NCI-H748 treated with DMSO at 0.1 percent for 48 hours (cell line): Measurements from ENCODE around the gene TPSAB1.
A peak's percentile ranks its signal among the peaks of the same experiment; 100 is the strongest.
"Not testable (repeated sequence)": the region's sequence is repeated elsewhere in the genome, so short reads cannot be mapped to it uniquely, and the experiment has no call there.

Source experiments
- DNase-seq: peaks from one replicate; lab custom pipeline; 2025; lab: John Stamatoyannopoulos, UW

TPSAB1 gene

DNA sequence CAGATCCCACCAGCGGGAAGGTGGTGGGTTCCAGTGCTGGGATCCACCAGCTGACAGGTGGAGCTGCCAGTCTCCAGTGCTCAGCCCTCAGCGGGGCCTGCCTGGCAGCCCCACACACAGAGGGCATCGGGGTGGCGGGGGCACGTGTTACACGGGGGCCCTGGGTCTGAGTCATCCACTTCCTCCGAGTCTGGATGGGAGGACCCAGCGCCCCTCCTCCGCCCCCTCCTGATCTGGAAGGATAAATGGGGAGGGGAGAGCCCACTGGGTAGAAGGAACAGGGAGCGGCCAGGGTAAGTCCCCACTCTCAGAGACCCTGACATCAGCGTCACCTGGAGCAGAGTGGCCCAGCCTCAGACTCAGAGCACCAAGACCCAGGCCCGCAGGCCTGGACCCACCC is at the start of gene TPSAB1:
Gene TPSAB1, plus strand, starts transcription at position 270 of the 400 bp plus-strand sequence. CDS start 234 bp downstream, outside the sequence.
- not testable (repeated sequence) for DNase-seq

DNA sequence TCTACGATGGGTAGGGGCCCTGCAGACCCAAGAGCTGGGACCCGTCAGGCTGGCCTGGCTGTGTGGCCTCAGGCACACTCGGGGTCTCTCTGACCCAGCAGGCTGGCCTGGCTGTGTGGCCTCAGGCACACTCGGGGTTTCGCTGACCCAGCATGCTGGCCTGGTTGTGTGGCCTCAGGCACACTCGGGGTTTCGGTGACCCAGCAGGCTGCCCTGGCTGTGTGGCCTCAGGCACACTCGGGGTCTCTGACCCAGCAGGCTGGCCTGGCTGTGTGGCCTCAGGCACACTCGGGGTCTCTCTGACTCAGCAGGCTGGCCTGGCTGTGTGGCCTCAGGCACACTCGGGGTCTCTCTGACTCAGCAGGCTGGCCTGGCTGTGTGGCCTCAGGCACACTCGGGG is 49.7 kb upstream of the TPSAB1 start:
- DNase-seq: not testable (repeated sequence)

DNA sequence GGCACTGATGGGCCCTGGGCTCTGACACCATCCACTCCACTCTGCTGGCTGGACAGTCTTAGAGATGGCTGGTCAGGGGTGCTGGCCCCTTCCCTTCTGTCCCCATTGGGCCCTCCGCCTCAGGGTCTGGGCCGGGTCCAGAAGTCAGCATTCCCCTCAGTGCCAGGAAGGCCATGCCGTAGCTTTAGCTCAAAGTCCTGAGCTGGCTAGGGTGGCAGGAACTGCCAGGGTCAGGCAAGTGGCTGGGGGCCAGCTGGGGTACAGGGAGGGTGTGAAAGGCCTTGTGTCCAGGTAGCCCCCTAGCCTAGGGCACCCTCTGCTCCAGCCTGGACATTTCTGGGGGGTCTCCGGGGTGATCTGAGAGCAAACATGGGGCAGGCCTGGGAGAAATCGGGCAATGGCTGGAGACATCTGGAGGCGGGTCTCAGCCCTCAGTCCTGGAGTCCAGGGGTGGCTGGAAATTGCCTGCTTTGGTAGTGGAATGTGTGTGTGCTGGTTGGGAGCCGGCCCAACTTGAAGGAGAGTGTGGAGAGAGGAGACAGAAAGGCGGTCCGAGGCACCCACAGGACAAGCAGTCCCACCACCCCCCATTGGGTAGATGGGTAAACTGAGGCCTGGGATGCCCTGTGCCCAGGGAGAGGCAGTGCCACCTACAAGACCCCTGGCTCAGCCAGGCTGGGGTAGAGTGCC is 48.0 kb upstream of the TPSAB1 start:
- no peak for DNase-seq

DNA sequence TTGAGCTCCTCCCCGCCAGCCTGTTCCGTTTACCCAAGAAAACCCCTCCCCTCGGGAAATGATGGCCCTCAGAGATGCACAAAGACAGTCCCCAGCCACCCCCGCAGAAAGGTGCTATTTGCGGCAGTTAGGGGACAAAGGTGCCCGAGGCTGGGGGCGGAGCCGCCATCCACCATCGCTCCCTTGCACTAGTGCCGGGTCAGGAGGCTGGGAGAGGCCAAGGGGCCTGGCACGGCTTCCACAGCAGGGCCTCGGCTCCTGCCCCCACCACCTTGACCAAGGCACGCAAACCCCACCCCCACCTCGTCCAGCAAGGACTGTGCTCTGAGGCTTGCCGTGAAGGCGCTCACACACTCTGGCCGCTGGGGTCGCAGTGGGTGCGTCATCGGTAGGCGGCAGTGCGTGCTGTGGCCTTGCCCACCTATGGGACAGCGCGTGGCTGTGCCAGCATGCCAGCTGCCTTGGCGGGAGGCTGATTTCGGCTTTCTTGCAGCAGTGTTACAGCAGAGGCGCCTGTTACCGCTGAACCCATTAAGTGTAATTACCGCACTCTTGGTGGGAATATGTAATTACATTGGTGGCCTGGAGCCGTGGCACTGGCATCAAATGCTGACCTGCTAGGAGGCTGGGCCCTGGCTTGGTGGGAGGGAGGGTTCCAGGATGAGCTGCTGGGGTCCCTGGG is 47.2 kb upstream of the TPSAB1 start:
- DNase-seq: no peak

DNA sequence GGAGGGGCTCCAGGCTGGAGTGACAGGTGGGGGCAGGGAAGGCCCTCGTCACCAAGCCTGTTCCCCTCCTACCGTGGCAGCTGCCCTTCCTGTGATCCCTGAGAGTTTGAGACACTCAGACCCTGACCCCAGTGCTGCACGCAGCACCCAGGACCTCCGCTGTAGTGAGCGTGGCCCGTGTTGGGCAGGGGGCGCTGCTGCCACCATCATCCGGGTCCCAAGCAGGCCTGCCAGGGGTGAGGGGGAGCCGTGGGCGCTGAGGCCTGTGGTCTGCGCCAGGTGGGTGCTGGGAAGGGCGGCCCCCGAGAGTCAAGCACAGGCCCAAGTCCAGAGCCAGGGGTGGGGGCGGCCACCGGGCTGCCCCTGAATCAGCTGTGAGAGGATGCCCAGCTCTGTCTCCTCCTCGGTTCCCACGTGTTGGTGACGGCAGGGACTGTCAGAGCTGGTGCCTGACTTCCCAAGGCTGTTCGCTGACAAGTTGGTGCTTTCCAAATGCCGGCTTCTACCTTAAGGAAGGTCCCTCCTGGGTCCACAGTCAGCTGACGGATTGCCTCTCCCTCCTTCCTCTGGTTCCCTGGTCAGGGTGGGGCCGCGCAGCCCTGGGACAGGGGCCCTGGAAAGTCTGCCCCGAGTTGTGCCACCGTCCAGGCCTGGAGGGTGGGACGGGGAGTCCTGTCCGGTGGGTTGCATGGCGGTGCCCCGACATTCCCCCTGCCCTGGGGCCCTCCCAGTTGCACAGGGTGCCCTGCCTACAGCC is 46.5 kb upstream of the TPSAB1 start:
- no peak for DNase-seq

DNA sequence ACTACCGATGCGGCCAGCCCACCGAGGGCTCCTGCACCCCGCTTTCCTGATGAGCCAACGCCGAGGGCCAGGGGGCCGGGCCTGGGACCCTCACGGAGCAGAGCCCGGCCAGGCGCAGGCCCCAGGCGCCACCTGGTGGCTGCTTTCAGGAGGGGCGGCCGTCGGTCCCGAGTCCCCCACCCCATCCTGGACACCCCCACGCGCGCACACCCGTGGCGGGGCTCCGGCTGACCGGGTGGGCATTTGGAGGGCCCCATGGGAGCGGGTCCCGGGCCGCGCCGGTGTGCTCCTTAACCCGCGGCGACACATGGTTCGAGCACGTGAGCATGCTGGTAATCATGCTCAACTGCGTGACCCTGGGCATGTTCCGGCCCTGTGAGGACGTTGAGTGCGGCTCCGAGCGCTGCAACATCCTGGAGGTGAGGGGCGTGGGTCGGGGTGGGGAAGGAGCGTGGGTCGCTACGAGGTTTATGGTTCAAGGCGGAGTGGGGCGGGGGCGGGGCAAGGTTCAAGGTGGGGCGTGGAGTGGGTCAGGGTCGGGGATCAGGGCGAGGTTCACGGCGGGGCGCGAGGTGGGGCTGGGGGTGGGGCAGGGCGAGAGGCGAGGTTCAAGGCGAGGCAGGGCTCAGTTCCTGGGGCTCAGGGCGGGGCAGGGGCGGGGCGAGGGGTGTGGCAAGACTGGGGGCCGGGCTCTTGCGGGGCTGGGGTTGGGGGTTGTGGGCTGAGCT is 45.7 kb upstream of the TPSAB1 start:
- DNase-seq: no peak

DNA sequence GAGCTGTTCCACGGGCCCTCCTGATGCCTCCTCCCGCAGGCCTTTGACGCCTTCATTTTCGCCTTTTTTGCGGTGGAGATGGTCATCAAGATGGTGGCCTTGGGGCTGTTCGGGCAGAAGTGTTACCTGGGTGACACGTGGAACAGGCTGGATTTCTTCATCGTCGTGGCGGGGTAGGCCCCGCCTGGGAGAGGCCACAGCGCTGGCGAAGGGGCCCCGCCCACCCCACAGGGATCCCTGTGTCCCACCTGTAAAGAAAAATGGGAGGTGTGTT is 45.2 kb upstream of the TPSAB1 start:
- DNase-seq: no peak

DNA sequence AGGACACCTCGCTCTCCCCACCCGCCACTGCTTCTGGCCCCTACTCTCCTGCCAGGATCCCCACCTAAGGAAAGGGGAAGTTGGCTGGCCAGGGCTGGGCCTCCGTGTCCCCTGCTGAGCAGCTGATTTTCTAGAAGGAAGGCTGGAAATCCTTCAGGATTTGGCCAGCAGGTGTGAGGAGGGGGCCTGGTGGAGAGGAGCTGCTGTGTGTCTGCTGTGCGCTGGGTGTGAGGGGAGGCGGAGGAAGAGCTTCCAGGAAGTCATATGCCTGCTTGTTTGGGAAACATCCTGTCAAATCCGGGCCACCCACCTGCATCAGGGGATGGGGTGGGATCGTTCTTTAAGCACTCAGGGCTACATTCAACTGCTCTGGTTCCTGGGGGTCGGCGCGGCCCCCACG is 44.0 kb upstream of the TPSAB1 start:
- no peak for DNase-seq

DNA sequence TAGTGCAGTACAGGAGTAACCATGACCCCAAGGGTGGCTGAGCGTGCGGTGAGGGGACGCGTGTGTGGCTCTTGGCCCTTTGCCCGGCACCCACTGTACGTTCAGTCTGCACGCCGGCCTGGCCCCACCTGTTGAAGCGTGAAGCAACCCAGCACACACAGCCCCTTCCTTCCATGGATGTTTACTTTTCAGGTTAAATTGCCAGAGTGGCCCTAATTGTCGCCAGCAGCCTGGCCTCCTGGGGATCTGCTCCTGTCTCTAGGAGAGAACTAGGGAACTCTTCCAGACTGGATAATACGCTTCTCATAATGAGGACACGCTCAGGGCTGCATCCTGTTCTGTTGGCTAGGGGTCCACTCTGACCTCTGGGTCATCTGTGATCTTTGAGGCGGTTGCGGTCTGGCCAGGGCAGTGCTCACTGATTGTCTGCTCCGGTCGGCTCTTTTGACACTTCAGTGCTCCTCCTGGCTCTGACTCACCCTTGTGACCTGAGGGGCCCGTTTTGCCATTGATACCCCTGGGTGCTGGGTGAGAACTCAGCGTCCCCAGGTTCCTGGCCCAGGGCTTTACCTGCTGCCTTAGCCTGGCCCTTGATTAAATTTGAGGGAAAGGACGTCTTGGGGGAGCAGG is 43.2 kb upstream of the TPSAB1 start:
- peak; percentile 61 for DNase-seq

DNA sequence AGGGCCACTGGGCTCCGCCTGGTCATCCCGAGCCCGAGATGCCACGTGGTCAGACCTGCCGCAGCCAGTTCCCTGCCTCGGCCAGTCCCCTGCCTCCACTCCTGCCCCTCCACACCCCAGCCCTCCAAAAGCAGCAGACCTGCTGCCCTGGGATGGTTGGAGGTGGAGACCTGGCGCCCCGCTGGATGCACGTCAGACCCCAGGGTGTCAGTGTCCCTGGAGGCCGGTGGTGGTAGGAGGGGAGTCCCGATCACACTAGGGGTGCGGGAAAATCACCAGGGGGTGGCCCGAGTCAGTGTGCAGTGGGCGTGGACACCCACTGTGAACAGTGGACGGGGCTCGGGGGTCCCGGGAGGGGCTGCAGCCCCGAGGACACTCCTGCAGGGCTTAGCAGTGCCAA is 42.3 kb upstream of the TPSAB1 start:
- no peak for DNase-seq

DNA sequence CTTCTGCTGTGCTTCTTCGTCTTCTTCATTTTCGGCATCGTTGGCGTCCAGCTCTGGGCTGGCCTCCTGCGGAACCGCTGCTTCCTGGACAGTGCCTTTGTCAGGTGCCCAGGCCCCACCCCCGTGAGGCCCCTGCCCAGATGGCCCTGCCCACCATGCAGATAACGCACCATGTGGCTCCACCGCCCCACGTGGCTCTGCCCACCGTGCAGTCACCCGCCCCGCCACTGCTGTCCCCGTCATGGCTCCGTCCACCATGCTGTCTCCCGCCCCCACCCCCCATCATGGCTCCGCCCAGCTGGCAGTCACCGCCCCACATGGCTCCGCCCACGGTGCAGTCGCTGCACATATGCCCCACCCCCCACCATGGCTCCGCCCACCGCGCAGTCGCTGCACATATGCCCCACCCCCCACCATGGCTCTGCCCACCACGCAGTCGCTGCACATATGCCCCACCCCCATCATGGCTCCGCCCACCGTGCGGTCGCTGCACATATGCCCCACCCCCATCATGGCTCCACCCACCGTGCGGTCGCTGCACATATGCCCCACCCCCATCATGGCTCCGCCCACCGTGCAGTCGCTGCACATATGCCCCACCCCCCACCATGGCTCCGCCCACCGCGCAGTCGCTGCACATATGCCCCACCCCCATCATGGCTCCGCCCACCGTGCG is 41.7 kb upstream of the TPSAB1 start:
- not testable (repeated sequence) for DNase-seq

DNA sequence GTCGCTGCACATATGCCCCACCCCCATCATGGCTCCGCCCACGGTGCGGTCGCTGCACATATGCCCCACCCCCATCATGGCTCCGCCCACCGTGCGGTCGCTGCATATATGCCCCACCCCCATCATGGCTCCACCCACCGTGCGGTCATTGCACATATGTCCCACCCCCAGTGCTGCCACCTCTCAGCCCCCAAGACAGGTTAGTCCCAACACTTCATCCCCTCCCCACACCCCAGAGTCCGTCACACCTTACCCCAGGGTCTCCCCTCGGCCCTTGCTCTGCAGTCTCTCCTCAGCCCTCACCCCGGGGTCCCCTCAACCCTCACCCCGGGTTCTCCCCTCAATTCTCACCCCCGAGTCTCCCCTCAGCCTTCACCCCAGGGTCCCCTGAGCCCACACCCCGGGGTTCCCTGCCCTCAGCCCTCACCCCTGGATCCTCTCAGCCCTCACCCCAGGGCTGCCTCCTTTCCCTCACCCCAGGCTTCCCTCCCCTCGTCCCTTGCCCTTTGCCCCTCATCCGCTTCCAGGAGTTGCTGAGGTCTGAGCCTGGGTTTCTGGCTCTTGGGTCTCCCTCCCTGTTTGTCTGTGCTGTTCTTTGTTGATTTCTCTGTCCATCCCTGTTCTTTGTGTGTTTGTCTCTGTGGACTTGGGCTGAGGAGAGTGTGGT is 41.0 kb upstream of the TPSAB1 start:
- DNase-seq: no peak

DNA sequence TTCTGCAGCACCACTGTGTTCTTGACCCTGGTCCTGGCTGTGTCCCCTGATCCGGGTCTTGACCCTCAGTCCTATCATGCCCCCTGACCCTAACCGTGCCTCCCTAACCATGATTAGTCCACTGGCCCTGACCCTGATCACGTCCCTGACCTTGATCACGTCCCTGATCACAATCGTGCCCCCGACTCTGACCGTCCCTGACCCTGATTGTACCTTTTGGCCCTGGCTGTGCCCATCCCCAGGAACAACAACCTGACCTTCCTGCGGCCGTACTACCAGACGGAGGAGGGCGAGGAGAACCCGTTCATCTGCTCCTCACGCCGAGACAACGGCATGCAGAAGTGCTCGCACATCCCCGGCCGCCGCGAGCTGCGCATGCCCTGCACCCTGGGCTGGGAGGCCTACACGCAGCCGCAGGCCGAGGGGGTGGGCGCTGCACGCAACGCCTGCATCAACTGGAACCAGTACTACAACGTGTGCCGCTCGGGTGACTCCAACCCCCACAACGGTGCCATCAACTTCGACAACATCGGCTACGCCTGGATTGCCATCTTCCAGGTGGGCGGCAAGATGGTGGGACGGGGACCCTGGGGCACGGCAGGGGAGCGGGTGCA is 40.4 kb upstream of the TPSAB1 start:
- DNase-seq: no peak

DNA sequence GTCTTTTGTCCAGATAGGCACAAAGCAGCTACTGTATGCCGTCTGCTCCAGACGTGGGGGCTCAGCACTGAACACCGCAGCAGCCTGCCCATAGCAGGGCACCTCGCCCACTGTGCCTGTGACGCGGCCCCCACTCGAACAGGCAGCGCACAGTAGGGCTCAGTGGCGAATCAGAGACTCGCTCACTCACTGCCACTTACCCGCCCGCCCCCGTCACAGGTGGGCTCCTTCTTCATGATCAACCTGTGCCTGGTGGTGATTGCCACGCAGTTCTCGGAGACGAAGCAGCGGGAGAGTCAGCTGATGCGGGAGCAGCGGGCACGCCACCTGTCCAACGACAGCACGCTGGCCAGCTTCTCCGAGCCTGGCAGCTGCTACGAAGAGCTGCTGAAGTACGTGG is 39.1 kb upstream of the TPSAB1 start:
- DNase-seq: no peak

DNA sequence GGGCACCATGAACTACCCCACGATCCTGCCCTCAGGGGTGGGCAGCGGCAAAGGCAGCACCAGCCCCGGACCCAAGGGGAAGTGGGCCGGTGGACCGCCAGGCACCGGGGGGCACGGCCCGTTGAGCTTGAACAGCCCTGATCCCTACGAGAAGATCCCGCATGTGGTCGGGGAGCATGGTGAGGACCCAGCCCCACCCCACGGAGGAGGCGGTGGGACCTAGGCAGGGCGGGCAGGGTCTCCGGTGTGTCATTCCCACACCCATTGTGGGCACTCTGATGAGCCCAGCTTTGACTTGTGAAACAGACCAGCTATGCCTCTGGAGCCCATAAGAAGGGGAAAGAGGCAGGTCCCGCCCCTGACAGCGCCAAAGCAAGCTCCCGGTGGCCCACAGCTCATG is 38.2 kb upstream of the TPSAB1 start:
- no peak for DNase-seq

DNA sequence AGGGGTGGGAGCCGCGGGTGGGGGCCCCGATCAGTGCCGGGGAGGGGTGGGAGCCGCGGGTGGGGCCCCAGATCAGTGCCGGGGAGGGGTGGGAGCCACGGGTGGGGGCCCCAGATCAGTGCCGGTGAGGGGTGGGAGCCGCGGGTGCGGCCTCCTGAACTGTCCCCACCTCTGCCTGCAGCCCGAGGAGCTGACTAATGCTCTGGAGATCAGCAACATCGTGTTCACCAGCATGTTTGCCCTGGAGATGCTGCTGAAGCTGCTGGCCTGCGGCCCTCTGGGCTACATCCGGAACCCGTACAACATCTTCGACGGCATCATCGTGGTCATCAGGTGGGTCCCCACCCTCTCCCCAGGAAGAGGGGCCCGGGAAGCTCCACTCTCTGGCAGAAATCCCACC is 35.6 kb upstream of the TPSAB1 start:
- no peak for DNase-seq

DNA sequence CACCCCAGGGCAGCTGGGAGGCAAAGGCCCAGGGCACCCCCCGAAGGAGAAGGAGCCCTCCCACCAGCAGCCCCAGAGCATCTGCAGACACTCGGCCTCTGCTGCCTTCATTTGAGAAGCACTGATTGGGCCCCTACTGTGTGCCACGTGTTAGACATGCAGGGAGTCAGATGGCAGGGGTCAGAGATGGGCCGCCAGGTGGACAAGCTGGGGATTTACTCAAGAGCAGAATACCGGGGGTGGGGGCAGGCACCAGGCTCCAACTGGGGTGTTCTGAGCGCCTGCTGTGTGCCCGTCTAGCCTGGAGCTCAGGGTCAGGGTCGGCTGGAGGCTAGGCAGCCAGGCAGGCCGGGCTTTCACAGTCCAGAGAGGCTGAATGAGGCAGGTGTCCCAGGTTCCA is 34.2 kb upstream of the TPSAB1 start:
- no peak for DNase-seq

DNA sequence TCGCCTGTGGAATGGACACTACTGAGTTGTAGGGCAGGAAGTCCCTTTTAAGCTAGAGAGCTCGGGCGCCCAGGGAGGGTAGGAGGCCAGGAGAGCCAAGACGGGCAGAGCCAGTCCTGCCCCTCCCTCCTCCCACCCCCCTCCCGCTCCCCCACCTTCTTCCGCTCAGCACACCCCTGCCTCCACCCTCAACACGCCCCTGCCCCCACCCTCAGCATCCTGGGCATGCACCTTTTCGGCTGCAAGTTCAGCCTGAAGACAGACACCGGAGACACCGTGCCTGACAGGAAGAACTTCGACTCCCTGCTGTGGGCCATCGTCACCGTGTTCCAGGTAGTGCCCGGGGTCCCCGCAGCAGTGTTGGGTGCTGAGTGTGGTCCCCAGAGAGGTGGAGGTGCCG is 33.7 kb upstream of the TPSAB1 start:
- no peak for DNase-seq

DNA sequence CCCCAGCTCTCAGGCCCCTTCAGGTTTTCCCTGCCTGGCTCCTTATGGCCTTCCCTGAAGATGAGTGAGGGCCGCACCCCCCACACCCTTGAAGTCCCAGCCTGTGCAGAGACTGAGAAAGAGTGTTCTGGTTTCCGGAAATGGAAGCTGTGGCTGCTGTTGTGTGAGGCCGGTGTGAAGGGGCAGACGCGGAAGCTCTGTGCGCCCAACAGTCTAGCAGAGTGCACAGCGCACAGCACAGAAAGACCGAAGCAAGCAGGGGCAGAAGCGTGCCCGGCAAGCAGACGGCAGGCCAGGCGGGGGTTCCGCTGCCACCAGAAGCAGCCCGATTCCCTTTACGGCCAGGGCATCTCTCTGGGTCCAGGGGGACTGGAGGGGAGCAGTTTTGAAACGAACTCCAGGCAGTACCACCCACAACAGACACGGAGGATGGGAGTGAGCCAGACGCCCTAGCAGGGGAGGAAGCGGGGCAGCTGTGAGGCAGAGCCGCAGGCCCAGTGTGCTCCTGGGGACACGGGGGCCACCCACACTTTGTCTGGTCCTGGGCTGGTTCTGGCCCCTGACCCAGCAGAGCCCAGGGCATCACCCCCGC is 32.2 kb upstream of the TPSAB1 start:
- no peak for DNase-seq

DNA sequence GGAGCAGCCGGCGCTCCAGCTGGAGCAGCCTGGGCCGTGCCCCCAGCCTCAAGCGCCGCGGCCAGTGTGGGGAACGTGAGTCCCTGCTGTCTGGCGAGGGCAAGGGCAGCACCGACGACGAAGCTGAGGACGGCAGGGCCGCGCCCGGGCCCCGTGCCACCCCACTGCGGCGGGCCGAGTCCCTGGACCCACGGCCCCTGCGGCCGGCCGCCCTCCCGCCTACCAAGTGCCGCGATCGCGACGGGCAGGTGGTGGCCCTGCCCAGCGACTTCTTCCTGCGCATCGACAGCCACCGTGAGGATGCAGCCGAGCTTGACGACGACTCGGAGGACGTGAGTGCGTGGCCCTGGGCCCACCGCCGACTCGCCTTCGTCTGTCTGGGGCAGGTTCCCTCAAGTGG is 31.4 kb upstream of the TPSAB1 start:
- no peak for DNase-seq
